Endometrium (tissue), 2 donors: ENCODE measurements around the gene LEP.

Experiments used
- FAIRE-seq: peaks from 2 replicates; lab custom pipeline; 2012; peaks lifted over from hg19 to GRCh38; lab: Jason Lieb, UNC
- donor health status: control.
- donor health status: control.

Gene LEP

DNA sequence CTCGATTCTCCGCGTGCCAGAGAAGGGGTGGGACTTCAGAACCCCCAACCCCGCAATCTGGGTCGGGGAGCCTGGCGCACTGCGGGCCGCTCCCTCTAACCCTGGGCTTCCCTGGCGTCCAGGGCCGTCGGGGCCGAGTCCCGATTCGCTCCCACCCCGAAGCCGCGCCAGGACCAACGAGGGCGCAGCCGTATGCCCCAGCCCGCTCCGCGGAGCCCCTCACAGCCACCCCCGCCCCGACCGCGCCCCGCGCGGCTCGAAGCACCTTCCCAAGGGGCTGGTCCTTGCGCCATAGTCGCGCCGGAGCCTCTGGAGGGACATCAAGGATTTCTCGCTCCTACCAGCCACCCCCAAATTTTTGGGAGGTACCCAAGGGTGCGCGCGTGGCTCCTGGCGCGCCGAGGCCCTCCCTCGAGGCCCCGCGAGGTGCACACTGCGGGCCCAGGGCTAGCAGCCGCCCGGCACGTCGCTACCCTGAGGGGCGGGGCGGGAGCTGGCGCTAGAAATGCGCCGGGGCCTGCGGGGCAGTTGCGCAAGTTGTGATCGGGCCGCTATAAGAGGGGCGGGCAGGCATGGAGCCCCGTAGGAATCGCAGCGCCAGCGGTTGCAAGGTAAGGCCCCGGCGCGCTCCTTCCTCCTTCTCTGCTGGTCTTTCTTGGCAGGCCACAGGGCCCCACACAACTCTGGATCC lies at the start of gene LEP:
TSS of gene LEP (plus strand) at position 583 of the 691 bp plus-strand sequence. CDS start 10,741 bp downstream, outside the sequence.
- no peak for FAIRE-seq

DNA sequence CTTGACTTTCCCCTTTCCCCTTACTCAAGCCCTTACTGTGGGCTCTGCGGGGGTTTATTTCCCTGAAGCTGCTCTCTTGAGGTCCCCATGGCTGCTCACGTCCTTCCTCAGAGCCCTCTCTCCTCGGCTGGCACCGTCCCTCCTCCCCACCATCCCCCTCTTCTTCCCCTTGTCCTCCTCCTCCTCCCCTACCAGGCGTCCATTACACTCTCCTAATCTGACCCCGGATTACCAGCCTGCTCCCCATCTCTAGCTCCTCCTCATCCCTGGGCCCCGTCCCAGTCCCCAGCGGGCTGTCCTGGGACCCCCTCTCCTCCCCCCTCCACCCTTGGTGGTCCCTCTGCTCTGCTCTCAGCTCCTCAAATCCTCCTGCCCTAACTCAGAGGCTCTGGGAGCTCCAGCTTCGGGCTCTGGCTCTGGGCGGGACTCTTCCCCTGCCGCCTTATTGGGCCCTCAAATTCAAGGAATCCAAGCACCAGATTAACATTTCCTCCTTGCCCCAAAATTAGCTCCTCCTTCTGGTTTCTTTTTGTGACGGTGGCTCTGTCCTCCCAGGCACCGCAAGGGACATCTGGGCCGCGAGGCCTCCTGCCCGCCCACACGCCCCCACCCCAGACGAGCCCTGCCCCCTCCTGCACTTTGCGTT lies 48.5 kb upstream of the LEP start:
- FAIRE-seq: no peak

DNA sequence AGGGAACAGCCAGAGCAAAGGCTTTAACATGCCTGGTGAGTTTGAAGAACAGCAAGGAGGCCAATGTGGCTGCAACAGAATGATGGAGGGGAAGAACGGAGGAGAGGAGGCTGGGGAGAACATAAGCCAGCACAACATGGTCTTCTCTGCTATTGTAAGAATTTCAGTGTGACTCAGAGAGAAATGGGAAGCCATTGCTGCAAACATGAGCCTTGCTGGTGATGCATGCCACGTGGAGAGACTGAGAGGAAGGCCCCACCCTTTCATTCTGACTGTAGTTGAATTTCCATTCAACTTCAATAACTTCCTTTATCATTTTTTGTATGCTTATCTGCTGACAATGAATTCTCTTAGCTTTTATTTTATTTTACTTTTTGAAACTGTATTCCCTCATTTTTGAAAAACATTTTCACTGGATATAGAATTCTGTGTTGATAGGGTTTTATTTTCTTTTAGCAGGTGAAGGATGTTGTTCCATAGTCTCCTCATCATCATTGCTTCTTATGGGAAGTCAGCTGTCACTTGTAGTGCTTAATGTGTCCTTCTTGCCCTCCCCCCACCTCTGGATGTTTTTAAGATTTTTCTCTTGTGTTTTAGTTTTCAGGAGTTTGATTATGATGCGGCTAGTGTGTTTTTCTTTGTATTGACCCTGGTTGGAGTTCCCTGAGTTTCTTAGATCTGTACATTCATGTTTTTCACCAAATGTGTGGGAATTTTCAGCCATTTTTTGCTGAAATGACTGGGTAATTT lies 46.4 kb upstream of the LEP start:
- no peak for FAIRE-seq

DNA sequence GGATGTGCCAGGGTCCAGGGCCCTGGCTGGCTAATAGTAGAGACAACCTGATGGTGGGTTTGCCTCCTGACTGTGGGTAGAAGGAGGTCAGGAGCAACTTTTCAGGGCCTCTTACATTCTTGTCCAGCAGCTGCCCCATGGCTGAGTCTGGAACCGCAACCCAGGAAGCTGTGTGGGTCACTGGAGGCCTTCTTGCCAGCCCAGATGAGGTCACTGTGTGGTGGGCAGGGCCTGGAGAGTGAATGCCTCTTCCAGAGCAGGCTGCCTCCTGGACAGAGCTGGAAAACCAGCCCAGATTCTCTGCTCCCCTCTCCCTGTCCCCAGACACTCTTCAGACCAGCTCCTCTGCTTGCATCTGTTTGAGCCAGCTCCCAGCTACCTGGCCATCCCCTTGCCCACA lies 43.5 kb upstream of the LEP start:
- no peak for FAIRE-seq

DNA sequence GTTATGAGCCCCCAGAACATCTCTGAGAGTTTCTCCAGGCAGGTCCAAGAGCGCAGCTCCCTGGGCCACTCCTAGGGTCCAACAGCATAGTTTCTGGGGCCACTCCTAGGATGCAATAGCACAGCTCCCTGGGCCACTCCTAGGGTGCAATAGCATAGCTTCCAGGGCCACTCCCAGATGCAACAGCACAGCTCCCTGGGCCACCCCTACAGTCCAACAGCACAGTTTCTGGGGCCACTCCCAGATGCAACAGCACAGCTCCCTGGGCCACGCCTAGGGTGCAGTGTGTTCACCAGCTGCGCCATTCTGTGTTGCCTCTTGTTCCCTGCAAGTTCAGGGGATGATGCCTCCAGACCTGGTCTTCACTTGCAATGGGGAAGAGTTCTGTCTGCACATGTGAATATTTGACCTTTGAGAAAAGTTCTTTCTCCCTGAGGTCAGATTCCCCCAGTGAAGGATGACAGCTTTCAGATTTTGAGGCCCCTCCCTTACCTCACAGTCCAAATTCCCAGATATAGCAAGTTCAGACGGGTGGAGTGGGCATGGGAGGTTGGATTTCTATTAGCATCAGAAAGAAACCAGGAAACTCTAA lies 43.0 kb upstream of the LEP start:
- no peak for FAIRE-seq

DNA sequence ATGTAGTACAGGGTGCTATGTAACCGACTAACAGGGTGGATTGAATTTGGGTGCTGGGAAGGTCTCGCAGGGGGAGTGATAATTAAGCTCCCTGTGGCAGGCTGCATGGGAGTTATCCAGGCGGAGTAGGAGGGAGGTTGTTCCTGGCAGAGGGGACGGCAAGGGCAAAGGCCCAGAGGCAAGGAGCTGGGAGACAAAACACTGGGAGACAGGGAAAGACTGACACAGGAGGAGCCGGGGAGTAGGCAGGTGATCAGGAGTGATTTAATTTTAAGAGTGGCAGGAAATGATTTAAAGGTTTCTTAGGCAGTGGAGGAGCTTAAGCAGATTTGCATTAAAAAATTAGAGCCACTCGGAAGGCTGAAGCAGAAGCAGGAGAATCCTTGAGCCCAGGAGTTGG lies 40.7 kb upstream of the LEP start:
- FAIRE-seq: no peak

DNA sequence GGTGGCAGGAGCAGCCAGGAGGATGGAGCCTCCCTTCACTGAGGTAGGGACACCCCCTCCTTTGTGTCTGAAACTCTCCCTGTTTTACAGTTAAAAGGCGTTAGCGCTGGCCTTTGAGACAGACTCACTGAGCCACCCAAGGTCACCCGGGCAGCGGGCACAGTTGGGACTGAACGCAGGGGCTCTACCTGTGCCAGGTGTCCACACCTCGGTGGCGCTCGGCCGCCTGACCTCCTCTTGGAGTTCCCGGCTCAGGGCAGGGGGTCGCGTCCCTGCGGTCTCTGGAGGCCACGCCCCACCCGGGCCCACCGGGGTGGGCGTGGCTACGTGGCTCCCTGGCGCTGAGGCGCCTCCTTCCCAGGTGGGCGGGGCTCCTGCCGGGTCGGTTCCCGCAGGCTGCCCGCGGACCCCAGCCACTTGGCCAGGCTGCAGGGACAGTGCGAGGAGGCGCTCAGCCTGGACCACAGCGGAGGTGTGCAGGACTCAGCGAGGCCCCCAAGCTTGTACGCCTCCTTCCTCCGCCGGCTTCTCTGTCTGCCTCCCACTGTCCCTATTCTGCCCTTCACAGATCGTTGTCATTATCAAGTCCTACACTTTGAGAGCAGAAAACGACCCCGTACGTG lies 39.9 kb upstream of the LEP start:
- no peak for FAIRE-seq

DNA sequence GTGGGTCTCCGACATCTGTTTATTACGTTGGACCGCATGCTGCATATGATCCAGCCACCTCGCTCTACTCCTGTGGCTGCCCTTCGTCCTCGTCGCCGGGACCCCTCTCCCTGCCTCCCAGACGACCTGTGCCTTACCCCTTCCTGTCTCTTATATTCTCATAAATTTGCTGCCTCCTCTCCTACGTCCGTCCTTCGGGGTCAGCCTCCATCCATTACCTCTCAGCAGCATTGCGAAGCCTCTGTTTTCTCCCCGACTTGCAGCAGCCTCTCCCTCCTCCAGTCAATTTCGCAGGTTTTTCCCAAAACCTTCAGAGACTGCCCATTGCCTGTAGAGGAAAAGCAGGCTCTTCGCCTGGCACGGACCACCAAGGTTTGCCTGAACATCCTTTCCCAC lies 39.4 kb upstream of the LEP start:
- FAIRE-seq: no peak

DNA sequence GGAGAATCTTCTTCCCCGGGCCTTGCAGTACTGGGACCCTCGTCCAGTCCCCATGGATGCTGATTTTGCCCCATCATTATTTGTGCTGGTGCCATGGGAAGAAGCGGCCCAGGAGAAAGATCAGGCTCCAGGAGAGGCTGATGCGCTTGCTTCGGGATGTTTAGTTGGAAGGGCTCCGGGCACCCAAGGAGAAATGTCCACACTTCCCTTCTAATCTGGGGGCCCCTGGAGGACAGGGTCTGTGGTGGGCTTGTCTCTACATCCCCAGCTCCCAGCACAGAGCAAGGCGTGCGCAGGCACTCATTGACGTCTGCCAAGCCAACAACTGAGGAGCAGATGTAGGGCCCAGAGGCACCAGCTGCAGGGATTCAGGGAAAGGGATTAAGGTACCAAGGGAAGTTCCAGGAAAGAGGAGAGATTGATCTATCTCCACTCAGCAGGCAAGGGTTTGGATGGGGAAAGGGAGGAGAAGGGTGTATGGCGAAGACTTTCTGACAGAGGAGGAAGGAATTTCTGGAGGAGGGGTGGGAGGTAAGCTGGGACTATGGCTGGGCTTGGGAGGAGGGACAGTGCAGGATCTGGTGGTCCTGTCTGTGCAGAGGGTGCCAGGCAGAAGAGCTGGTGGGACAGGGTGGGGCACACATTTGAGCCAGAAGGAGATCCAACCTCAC lies 38.7 kb upstream of the LEP start:
- FAIRE-seq: no peak

DNA sequence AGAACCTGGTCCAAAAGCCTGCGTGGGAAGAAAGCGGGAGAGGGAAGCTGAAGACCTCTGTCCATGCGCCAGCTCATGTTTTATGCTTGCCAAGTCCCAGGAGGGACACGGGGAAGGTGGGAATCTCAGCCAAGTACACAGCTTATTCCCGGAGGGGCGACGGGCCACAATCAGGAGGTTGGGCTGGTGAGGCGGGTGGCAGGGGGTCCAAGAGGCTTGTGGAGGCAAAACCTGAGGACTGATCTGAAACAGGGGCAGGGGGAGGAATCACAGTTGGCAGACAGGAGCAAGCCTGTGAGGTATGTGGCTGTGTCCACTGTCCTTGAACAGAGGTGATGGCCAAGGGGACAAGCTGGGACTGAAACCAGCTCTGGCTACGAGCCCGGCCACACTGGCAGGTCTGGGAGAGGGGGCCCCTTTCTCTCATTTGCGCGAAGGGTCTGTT lies 38.0 kb upstream of the LEP start:
- no peak for FAIRE-seq

DNA sequence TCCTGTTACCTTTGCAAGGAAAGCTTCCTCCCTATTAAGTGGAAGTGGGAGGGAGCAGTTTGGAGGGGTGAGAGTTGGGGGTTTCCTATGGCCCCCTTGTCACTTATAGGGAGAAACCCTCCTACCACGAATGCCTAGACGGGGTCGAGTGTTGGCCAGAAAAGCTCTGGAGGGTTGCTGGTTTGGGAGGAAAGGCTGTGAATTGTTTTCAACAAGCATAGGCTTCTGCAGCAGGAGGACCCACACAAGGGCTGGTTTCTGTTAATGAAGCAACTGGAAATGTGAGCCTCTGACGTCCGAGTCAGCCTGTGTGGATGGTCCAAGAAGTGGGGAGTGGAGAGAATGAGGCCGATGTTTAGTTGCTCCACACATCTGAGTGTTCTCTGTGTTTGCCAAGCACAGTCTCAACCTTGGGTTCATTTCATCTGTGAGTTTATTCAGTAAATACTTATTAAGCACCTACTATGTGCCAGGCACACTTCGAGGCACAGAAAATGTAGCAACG lies 37.3 kb upstream of the LEP start:
- FAIRE-seq: no peak

DNA sequence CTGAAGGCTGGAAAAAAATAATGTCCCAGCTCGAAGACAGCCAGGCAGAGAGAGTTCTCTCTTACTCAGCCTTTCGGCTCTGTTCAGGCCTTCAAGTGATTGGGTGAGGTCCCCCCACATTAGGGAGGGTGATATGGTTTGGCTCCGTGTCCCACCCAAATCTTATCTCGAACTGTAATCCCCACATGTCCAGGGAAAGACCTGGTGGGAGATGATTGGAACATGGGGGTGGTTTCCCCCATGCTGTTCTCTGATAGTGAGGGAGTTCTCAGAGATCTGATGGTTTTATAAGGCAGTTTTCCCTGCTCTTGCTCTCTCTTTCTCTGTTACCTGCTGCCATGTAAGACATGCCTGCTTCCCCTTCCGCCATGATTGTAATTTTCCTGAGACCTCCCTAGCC lies 36.6 kb upstream of the LEP start:
- no peak for FAIRE-seq

DNA sequence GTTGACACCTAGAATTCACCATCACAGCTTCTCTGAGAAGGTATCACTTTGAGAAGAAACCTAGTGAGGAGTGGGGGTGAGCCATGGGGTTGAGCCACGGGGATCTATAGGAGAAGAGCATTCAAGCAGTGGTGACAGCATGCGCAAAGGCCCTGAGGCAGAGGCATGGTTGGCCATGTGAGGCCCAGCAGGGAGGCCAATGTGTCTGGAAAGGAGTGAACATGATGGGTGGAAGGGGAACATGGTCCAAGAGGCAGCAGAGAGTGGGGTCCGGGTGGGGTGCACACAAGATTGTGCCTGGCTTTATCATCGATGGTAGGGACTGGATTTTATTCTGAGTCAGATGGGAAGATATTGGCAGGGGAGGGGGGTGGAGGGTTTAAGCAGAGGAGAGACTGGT lies 36.0 kb upstream of the LEP start:
- FAIRE-seq: no peak

DNA sequence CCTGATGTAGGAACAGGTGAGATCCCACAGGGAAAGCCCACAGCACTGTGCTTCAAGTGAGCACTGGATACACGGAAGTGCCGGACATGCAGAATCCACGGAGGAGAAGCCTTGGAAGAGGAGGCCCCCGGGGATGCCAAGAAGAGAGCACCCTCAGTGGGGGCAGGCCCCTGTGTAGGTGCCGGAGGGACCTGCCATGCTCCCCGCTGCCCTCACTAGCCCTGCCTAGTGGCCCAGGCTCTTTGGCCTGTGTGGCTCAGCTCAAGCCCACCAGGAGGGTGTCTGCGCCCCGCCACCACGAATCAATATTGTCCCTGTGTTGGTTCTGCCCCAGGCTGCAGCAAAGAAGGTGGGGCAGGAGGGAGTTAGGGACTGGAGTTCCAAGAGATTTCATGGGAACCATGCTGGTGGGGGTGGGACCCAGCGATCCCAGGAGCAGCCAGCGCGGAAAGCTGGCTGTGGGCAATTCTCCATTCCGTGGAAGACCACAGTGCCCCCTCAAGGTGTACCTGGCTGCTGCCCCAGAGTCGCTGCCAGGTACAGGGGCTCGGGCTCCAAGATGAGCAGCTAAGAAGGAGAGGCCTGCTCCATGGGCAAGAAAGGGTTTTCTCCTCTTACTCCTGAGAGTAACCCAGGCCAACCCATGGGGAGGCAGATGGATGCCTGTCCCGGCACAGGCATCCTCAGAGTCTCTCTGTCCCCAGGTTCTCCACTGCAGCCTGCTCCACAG lies 34.9 kb upstream of the LEP start:
- no peak for FAIRE-seq

DNA sequence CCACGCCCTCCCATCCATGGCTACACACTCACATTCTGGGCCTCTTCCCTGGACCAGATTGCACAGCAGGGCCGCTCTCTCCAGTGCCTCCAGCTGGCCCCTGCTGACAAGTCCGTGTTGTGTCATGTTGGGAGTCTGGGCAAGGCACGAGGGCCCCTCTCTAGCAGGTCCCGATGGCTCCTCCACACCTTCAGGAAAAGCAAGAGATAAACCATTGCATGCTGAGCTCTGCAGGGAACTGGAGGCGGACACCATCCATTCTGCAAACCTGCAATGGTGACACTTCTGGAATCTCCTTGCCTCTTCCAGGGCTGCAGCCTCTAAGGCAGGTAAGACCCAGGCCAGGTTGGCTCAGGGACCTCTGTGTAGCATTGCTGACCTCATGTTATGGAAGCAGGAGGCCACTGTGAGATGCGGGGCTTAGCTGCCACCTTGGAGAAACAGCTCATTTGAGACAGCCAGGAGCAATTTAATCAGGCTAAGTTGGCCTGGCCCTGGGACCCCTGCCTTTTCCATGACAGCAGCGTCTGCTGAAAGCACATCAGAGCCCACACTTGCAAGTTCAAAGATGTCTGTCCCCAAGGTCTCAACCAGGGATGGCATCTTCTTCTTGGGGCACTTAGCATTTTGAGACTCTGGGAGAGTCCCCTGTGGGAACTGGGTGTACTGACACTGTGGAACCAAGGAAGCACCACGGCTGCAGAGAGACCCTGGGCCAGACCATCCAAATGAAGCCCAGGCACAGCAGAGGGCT lies 34.2 kb upstream of the LEP start:
- no peak for FAIRE-seq

DNA sequence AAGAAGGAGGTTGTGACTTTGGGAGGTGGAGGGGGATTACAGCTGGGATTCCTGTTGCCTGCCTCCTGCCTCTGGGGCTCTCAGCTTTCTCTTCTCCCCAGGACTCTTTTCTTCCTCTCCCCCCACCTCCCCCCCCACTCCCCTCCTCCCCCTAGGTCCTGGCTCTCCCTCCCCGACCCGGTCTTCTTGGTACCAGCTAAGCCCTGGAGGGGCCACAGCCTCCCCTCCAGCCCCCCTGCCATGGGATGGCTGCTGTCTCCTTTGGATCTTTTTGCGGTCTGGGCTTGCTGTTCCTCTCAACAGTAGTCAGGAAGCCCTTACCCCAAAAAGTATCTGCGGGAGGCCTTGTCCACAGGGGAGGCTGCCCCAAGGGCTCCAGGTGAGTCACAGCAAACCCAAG lies 33.5 kb upstream of the LEP start:
- no peak for FAIRE-seq

DNA sequence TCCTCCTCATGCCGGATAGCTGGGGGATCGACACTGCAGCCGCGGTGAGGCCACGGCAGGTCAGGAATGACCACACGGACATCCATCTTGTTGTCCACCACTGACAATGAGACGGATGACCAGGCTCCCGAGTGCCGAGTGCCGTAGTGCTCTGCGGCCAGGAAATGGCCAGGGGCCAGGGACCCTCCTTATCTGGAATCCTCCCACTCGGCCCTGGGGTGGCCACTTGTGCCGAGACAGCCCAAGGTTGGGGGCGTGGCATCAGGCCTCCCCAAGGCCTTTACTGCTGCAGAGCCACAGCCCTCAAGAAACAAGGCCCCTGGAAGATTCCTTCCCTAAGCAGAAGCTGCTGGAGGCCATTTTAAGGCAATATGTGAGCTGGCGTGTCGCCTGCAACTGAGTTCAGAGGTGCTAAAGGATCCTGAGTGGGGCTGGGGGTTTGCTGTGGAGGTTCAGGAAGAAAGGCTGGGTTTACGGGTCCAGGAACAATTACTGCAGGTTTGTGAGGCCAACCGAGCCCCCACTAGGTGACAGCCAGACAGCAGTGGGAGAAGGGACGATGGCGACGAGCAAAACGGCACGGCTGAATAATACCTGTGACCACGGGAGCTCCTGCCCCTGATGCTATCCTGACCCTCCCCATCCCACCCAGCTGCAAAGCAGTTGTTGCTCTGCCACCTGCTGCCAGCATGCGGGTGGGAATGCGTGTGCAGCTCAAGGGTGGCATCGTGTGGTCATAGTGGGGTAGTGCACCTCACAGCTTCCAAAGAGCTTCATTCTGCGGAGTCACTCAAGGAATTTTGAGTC lies 31.6 kb upstream of the LEP start:
- no peak for FAIRE-seq

DNA sequence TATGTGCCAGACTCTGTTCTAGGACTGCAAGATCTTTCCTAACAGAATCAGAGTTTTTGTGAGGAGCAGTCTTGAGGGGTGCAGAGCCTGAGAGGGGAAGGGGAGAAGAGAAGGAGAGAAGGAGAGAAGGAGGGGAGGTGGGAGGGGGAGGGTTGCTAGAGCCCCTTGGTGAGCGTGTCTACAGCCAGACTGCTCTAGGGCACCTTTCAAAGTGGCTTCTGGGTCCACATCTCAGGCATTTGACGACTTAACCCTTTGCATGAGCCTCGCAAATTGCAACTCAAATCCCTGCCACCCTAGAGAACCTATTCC lies 31.1 kb upstream of the LEP start:
- FAIRE-seq: no peak
